ENCODE data around the gene GOLT1B. TPM values are rescaled to one million over a fixed set of nuclear protein-coding genes. Genes with fewer than 3 reads are reported as not detected.
A peak's percentile ranks its signal among the peaks of the same experiment; 100 is the strongest.

GOLT1B gene
- total and polyA plus RNA-seq, 2 donors = 24.0 to 25.0 TPM

DNA sequence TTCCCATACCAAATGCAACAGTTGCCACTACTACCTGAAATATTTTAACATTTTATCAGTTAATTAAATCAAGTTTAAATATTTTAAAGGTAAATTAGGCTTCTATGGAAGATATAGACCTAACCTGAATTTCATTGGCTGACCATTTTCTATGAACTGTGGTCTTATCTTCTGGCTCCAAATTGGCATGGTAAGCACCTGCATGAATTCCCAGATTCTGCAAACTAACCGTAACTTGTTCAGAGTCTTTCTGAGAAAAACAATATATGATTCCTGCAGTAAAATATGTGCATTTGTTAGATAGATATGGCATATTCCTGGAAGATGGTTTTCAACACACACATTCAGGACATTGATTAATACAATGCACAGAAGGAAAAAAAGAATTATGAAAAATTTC, 26.0 kb upstream of the GOLT1B start:
- H3K4me3 ChIP-seq (ENCODE audit: low read length in 2 of 2) = no peak overlapping the region
- H3K27ac ChIP-seq (ENCODE audit: low read depth in 1 of 2, low read length in 1 of 2) = no peak overlapping the region
- peaks cover 15 to 58% of the 10 kb centered on the region in 2 donors for H3K36me3 ChIP-seq (ENCODE audit: control insufficient read depth in 2 of 2, insufficient read depth in 2 of 2, low read length in 1 of 2)
- H3K27me3 ChIP-seq (ENCODE audit: control insufficient read depth in 2 of 2, insufficient read depth in 1 of 2, low read length in 1 of 2) = no peaks in the 10 kb centered on the region
- peaks cover 0 to 1% of the 10 kb centered on the region in 2 donors for H3K9me3 ChIP-seq (ENCODE audit: control insufficient read depth in 2 of 2, insufficient read depth in 1 of 2, low read length in 1 of 2)
- no peak for DNase-seq (ENCODE audit: low read depth in 6 of 9, low spot score in 9 of 9)
- no peaks in the 10 kb centered on the region for H3K4me1 ChIP-seq (ENCODE audit: control insufficient read depth in 2 of 2, insufficient read depth in 2 of 2, low read length in 2 of 2)
- WGBS = 97% methylated on average over 1 of the region's 1 CpG

DNA sequence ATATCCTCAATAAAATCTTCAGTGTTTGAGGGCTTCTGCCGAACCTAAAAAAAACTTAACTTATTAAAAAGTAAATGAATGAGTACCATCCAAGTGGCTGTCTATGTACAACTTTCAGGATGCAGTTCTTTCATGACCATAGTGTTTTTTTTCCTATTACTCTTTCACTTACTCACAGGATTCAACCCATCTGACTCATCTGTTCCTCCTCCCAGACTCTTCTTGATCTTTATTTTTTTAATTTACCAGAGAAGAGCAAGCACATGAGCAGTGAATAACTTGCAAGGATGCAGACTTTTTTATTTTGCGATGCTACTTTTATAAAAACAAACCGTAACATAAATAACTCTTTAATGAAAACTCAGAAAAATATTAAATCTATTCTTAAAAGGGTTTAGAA, 24.6 kb upstream of the GOLT1B start:
- WGBS = over 99% methylated on average over 3 of the region's 3 CpGs
- H3K36me3 ChIP-seq (ENCODE audit: control insufficient read depth in 2 of 2, insufficient read depth in 2 of 2, low read length in 1 of 2) = peaks cover 18 to 55% of the 10 kb centered on the region in 2 donors
- H3K9me3 ChIP-seq (ENCODE audit: control insufficient read depth in 2 of 2, insufficient read depth in 1 of 2, low read length in 1 of 2) = peaks cover 0 to 1% of the 10 kb centered on the region in 2 donors
- H3K4me3 ChIP-seq (ENCODE audit: low read length in 2 of 2) = no peak overlapping the region
- H3K4me1 ChIP-seq (ENCODE audit: control insufficient read depth in 2 of 2, insufficient read depth in 2 of 2, low read length in 2 of 2) = no peaks in the 10 kb centered on the region
- no peaks in the 10 kb centered on the region for H3K27me3 ChIP-seq (ENCODE audit: control insufficient read depth in 2 of 2, insufficient read depth in 1 of 2, low read length in 1 of 2)
- H3K27ac ChIP-seq (ENCODE audit: low read depth in 1 of 2, low read length in 1 of 2) = no peak overlapping the region
- no peak for DNase-seq (ENCODE audit: low read depth in 6 of 9, low spot score in 9 of 9)

- Histone ChIP-seq H3K27ac (ENCODE audit: low read depth in 1 of 2, low read length in 1 of 2) (no peak overlapping the region), H3K9me3 (ENCODE audit: control insufficient read depth in 2 of 2, insufficient read depth in 1 of 2, low read length in 1 of 2) (peaks cover 0 to 1% of the 10 kb centered on the region in 2 donors), H3K27me3 (ENCODE audit: control insufficient read depth in 2 of 2, insufficient read depth in 1 of 2, low read length in 1 of 2) (no peaks in the 10 kb centered on the region), H3K36me3 (ENCODE audit: control insufficient read depth in 2 of 2, insufficient read depth in 2 of 2, low read length in 1 of 2) (peaks cover 24 to 50% of the 10 kb centered on the region in 2 donors), H3K4me3 (ENCODE audit: low read length in 2 of 2) (no peak overlapping the region), H3K4me1 (ENCODE audit: control insufficient read depth in 2 of 2, insufficient read depth in 2 of 2, low read length in 2 of 2) (no peaks in the 10 kb centered on the region)
- DNase-seq (ENCODE audit: low read depth in 6 of 9, low spot score in 9 of 9) = no peak
- 89% methylated on average over 10 of the region's 10 CpGs for WGBS
These were observed 22.7 kb upstream of the GOLT1B start for GRCh38 chr12:21478756-21479455.

GRCh38 chr12:21483531-21483930, 18.1 kb upstream of the GOLT1B start:
- Histone ChIP-seq H3K27me3 (ENCODE audit: control insufficient read depth in 2 of 2, insufficient read depth in 1 of 2, low read length in 1 of 2) (no peaks in the 10 kb centered on the region), H3K27ac (ENCODE audit: low read depth in 1 of 2, low read length in 1 of 2) (no peak overlapping the region), H3K4me3 (ENCODE audit: low read length in 2 of 2) (no peak overlapping the region), H3K9me3 (ENCODE audit: control insufficient read depth in 2 of 2, insufficient read depth in 1 of 2, low read length in 1 of 2) (peaks cover 0 to 1% of the 10 kb centered on the region in 2 donors), H3K4me1 (ENCODE audit: control insufficient read depth in 2 of 2, insufficient read depth in 2 of 2, low read length in 2 of 2) (no peaks in the 10 kb centered on the region), H3K36me3 (ENCODE audit: control insufficient read depth in 2 of 2, insufficient read depth in 2 of 2, low read length in 1 of 2) (peaks cover 21 to 37% of the 10 kb centered on the region in 2 donors)
- no peak for DNase-seq (ENCODE audit: low read depth in 6 of 9, low spot score in 9 of 9)
- WGBS = 98% methylated on average over 3 of the region's 3 CpGs

- Histone ChIP-seq H3K4me1 (ENCODE audit: control insufficient read depth in 2 of 2, insufficient read depth in 2 of 2, low read length in 2 of 2) (no peaks in the 10 kb centered on the region), H3K27ac (ENCODE audit: low read depth in 1 of 2, low read length in 1 of 2) (no peak overlapping the region), H3K9me3 (ENCODE audit: control insufficient read depth in 2 of 2, insufficient read depth in 1 of 2, low read length in 1 of 2) (no peaks in the 10 kb centered on the region), H3K27me3 (ENCODE audit: control insufficient read depth in 2 of 2, insufficient read depth in 1 of 2, low read length in 1 of 2) (no peaks in the 10 kb centered on the region), H3K4me3 (ENCODE audit: low read length in 2 of 2) (no peak overlapping the region), H3K36me3 (ENCODE audit: control insufficient read depth in 2 of 2, insufficient read depth in 2 of 2, low read length in 1 of 2) (peaks cover 9 to 34% of the 10 kb centered on the region in 2 donors)
- no peak for DNase-seq (ENCODE audit: low read depth in 6 of 9, low spot score in 9 of 9)
These were observed 15.6 kb upstream of the GOLT1B start for GRCh38 chr12:21485998-21486397.

DNA sequence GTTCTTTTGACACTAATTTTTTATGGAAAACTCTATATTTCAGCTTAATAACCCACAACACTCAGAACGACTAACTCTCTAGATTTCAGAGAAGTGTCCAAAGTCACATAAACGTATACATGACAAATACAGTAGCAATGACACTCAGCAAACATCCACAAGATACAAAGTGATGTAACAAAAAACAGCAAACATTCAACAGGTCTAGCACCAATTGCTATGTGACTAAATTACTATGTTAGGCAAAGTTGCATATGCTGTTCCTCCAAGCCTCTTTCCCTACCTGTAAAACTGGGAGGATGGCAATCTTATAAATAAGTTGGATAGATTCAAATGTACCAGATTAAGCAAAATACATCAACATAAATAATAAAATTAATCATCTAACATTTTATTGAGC, 1.8 kb upstream of the GOLT1B start:
- Histone ChIP-seq H3K27me3 (ENCODE audit: control insufficient read depth in 2 of 2, insufficient read depth in 1 of 2, low read length in 1 of 2) (no peaks in the 10 kb centered on the region), H3K27ac (ENCODE audit: low read depth in 1 of 2, low read length in 1 of 2) (no peak overlapping the region), H3K9me3 (ENCODE audit: control insufficient read depth in 2 of 2, insufficient read depth in 1 of 2, low read length in 1 of 2) (no peaks in the 10 kb centered on the region), H3K4me3 (ENCODE audit: low read length in 2 of 2) (no peak overlapping the region), H3K4me1 (ENCODE audit: control insufficient read depth in 2 of 2, insufficient read depth in 2 of 2, low read length in 2 of 2) (peaks cover 10 to 13% of the 10 kb centered on the region in 2 donors), H3K36me3 (ENCODE audit: control insufficient read depth in 2 of 2, insufficient read depth in 2 of 2, low read length in 1 of 2) (peaks cover 17 to 29% of the 10 kb centered on the region in 2 donors)
- WGBS = over 99% methylated on average over 2 of the region's 2 CpGs
- no peak for DNase-seq (ENCODE audit: low read depth in 6 of 9, low spot score in 9 of 9)

- peak overlapping the region; percentile 77 to 91 for H3K4me3 ChIP-seq (ENCODE audit: low read length in 2 of 2)
These were observed 767 bp upstream of the GOLT1B start for GRCh38 chr12:21500786-21501257.

DNA sequence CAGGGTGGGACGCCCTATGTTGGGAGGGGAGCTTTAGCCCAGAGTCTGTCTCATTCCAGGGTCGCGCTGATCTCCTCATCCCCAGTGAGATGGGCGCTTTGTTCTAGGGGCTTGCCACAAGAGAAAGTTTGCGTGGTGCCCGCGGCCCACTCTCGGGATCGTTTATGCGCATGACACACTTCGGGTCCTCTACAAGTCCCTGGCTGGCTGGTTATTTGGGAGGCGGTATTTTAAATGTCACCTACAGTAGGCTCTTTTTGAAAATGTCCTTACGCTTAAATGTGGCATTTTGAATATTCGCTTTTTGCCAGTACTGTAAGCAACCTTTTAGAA, 541 bp downstream of the GOLT1B start:
- WGBS = under 1% methylated on average over 14 of the region's 14 CpGs
- Histone ChIP-seq H3K36me3 (ENCODE audit: control insufficient read depth in 2 of 2, insufficient read depth in 2 of 2, low read length in 1 of 2) (peaks cover 5 to 11% of the 10 kb centered on the region in 2 donors), H3K27ac (ENCODE audit: low read depth in 1 of 2, low read length in 1 of 2) (peak overlapping the region; percentile 82 to 90), H3K27me3 (ENCODE audit: control insufficient read depth in 2 of 2, insufficient read depth in 1 of 2, low read length in 1 of 2) (no peaks in the 10 kb centered on the region), H3K4me3 (ENCODE audit: low read length in 2 of 2) (peak overlapping the region; percentile 77 to 91), H3K9me3 (ENCODE audit: control insufficient read depth in 2 of 2, insufficient read depth in 1 of 2, low read length in 1 of 2) (no peaks in the 10 kb centered on the region), H3K4me1 (ENCODE audit: control insufficient read depth in 2 of 2, insufficient read depth in 2 of 2, low read length in 2 of 2) (peaks cover 10 to 13% of the 10 kb centered on the region in 2 donors)
- peak in 4 of 9 donors; percentile 16 to 56 (median 32) for DNase-seq (ENCODE audit: low read depth in 6 of 9, low spot score in 9 of 9)

More at GRCh38 chr12:21500786-21501257, 767 bp upstream of the GOLT1B start:
- Histone ChIP-seq H3K27ac (ENCODE audit: low read depth in 1 of 2, low read length in 1 of 2) (peak overlapping the region; percentile 69 to 92), H3K27me3 (ENCODE audit: control insufficient read depth in 2 of 2, insufficient read depth in 1 of 2, low read length in 1 of 2) (no peaks in the 10 kb centered on the region), H3K36me3 (ENCODE audit: control insufficient read depth in 2 of 2, insufficient read depth in 2 of 2, low read length in 1 of 2) (peaks cover 16 to 23% of the 10 kb centered on the region in 2 donors), H3K9me3 (ENCODE audit: control insufficient read depth in 2 of 2, insufficient read depth in 1 of 2, low read length in 1 of 2) (no peaks in the 10 kb centered on the region), H3K4me1 (ENCODE audit: control insufficient read depth in 2 of 2, insufficient read depth in 2 of 2, low read length in 2 of 2) (peaks cover 10 to 13% of the 10 kb centered on the region in 2 donors)
- peak in 2 of 9 donors; percentile 5 to 7 for DNase-seq (ENCODE audit: low read depth in 6 of 9, low spot score in 9 of 9)
- 14% methylated on average over 8 of the region's 8 CpGs for WGBS

DNA sequence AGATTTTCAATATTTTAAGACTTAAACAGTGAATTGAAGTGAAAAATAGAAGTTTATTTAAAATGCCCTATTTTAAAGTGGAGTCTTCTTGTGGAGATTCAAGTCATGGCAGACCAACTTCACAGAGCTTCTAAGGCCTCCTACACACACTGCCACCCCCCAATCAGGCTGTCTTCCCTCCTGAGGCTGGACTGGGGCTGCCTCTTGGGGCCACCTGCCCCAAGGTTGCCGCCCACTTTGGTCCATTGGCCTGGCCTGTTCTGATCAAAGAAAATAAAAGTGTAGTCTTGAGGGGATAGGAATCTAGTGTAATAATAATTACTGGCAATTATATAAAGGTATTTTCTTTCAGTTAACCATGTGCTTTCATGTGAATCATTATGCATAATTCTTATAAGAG, 1.3 kb downstream of the GOLT1B start:
- no peak overlapping the region for H3K4me3 ChIP-seq (ENCODE audit: low read length in 2 of 2)
- no peak for DNase-seq (ENCODE audit: low read depth in 6 of 9, low spot score in 9 of 9)
- H3K27ac ChIP-seq (ENCODE audit: low read depth in 1 of 2, low read length in 1 of 2) = no peak overlapping the region
- H3K36me3 ChIP-seq (ENCODE audit: control insufficient read depth in 2 of 2, insufficient read depth in 2 of 2, low read length in 1 of 2) = peaks cover 0 to 11% of the 10 kb centered on the region in 2 donors
- 88% methylated on average over 1 of the region's 1 CpG for WGBS
- no peaks in the 10 kb centered on the region for H3K9me3 ChIP-seq (ENCODE audit: control insufficient read depth in 2 of 2, insufficient read depth in 1 of 2, low read length in 1 of 2)
- peaks cover 10 to 13% of the 10 kb centered on the region in 2 donors for H3K4me1 ChIP-seq (ENCODE audit: control insufficient read depth in 2 of 2, insufficient read depth in 2 of 2, low read length in 2 of 2)
- no peaks in the 10 kb centered on the region for H3K27me3 ChIP-seq (ENCODE audit: control insufficient read depth in 2 of 2, insufficient read depth in 1 of 2, low read length in 1 of 2)

All from thymus (tissue), 11 donors.